Measurements from ENCODE around the gene HDC.

HDC gene

GRCh38 chr15:50192164-50192563 lies 73.4 kb downstream of the HDC start:
- Histone ChIP-seq H3K4me1 (no peaks in the 10 kb centered on the region), H3K27me3 (ENCODE audit: low read depth) (no peaks in the 10 kb centered on the region), H3K36me3 (replicated peaks) (no peaks in the 10 kb centered on the region; the same call in 1 of the 2 replicates), H3K4me3 (no peak overlapping the region), H3K9me3 (no peaks in the 10 kb centered on the region)
- no peak for DNase-seq (ENCODE audit: low spot score in 2 of 2)
- in situ Hi-C loops (cut with MboI; ENCODE audit: low sequenced_read_pairs) = no loop called here
